CD4-positive, alpha-beta T cell treated with Interleukin-4 for 4 hours (primary cell): ENCODE results near the gene CTNNBL1.

Experiments
- DNase-seq: peaks from one replicate; pipeline ENCODE4 v3.0.0-alpha.2; 2020

Gene CTNNBL1

DNA sequence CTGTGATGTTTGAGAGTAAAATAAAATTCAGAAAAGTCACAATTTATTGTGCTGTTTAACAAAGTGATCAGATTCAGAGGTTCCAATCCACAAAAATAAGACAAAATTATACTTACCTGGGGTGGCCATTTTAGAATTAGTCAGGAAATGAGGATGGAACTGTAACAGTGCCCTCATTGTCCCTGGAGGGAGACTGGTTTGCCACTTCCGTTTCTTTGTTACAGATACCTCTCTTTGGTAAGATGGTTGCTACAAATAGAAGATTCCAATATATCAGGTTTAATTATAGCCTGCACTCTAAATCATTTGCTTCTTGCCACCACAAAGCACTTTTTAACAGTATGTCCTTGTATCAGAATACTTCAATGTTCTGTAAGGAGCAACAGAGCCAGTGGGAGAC is 95.6 kb downstream of the CTNNBL1 start:
- DNase-seq, result no peak

GRCh38 chr20:37790900-37791299 is 97.1 kb downstream of the CTNNBL1 start:
- DNase-seq, result no peak

DNA sequence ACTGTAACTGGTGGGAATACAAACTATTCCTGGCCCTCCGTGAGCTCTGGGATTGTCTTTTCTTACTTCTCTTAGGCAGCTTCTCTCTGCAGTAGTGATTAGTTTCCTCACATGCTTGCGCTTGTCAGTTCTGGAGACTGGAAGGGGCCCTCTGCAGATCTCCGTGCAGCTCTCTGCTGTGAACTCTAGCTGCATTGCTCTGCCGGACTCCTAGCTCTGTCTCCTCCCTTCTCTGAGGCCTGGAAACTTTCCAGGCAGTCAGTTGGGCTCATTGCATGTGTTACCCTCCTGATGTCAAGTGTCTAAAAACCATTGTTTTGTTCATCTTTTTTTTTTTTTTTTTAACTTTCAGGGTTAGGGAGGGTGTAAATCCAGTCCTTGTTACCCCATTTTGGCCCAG is 102.3 kb downstream of the CTNNBL1 start:
- DNase-seq, result no peak

- DNase-seq, result no peak
Observed at GRCh38 chr20:37796733-37797132, 102.9 kb downstream of the CTNNBL1 start.

- no peak for DNase-seq
Observed at GRCh38 chr20:37797669-37798175, 103.9 kb downstream of the CTNNBL1 start.

- DNase-seq, result no peak
Observed at GRCh38 chr20:37798312-37798711, 104.5 kb downstream of the CTNNBL1 start.

- no peak for DNase-seq
Observed at GRCh38 chr20:37800618-37801017, 106.8 kb downstream of the CTNNBL1 start.

DNA sequence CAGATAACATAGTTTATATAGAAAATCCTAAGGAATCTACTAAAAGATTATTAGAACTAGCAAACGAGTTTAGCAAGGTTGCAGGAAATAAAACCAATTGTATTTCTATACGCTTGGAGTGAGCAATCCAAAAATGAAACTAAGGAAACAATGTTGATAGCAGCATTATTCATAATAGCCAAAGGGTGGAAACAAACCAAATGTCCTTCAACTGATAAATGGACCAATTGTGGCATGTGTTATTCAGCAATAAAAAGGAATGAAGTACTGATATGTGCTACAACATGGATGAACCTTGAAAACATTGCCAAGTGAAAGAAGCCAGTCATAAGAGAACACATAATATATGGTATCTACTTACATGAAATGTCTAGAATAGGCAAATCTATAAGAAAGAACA is 108.1 kb downstream of the CTNNBL1 start:
- no peak for DNase-seq

DNA sequence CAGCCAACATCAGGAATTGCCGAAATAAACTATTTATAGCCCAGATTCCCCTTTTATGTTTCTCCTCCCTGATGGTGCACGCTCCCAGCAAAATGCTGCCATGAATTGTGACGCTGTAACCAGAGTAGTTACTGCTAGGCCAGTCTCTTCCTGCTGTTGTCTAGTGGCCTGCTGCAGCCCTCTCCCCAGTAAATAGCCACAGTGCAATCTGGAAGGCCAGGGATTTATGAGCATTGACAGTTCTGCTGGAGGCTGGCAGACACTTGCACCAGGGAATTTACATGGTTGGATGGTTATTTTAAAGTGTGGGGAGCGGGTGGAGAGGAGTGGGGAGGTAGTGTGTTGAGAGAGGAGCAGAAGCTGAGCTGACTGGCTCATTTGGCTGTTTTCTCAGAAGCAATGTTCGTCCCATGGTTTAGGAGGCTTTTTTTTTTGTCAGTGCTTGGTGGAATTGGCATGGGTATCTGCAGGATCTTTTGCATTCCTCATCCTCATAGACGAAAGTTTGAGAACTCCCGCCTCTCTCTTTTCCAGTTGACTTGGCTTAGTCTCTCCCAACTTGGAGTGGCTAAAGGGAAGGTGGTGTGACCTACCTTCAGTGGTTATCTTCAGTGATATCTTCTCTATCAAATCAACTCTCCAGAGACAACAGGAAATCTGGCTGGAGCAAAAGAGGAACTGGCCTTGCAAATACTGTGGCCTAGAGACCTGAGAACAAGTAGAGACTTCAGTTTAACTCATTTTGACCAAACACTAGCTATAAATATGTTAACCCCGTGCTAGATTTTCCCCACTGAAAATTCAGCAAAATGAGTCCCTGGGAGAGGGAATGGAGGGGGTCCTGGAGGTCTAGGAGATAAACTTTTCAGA is 109.8 kb downstream of the CTNNBL1 start:
- DNase-seq, result no peak

- DNase-seq, result no peak
Observed at GRCh38 chr20:37804584-37805566, 111.0 kb downstream of the CTNNBL1 start.

GRCh38 chr20:37807471-37808232 is 113.8 kb downstream of the CTNNBL1 start:
- no peak for DNase-seq

GRCh38 chr20:37808233-37809070 is 114.6 kb downstream of the CTNNBL1 start:
- DNase-seq, result no peak

DNA sequence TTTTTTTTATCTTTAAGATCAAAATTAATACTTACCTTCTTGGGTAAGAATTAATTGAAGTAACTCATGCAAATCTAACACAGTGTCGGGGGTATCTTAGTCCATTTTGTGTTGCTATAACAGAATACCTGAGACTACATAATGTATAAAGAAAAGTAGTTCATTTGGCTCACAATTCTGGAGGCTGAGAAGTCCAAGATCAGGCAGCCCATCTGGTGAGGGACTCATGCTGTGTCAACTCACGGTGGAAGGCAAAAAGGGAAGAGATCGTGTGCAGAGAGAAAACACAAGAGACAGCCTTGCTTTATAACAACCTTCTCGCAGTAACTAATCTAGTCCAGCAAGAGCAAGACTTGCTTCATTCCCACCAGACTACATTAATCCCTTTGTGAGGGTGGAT is 116.2 kb downstream of the CTNNBL1 start:
- DNase-seq, result no peak

- no peak for DNase-seq
Observed at GRCh38 chr20:37816003-37816402, 122.2 kb downstream of the CTNNBL1 start.

DNA sequence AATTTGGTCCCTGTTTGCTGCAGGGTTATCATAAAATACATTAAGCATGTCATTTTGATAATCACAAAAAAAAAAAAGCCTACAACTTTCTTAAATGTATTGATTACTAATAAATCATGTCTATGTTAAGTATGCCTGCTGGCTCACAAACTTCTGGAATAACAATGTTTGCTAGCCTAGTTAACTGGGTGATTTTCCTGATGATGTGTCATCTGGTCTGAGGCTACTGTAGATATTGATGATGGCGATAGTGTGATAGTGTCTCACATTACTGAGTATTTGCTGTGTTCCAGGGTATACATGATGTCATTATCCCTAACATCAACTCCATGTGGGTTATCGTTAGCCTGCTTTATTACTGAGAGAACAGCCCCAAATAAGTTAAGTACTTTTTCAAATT is 122.9 kb downstream of the CTNNBL1 start:
- no peak for DNase-seq

- no peak for DNase-seq
Observed at GRCh38 chr20:37821696-37822095, 127.9 kb downstream of the CTNNBL1 start.

- DNase-seq, result no peak
Observed at GRCh38 chr20:37822141-37822601, 128.3 kb downstream of the CTNNBL1 start.

DNA sequence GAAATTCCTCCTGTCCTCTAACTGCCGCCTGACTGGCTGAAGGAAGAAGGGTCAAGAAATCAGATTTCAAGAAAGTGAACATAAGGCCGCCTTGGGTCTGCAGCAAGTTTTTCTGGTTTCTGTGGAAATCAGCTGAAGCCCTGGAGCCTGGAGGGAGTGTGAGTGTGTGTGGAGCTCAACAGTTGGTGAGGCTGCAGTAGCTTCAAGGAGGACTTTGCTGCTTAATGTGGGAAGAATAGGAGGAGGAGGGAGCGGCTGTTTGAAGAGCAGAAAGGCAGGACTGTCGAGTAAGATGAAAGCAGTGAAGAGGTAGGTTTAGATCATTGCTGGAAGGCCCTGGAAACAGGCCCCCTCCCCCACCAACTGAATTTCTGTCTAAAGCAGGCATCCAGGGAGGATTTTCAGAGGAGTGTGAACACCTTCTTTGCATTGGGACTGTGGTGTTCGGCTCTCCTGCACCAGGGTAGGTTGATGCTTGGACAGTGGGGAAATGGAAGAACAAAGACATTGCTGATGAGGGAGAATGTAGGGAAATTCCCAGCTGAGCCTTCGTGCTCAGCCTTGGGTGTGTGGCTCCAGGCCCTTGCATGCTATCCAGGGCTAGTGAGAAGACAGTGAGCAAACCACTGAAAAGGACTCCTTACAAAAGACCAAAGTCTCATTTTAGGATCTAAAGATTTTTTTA is 129.6 kb downstream of the CTNNBL1 start:
- no peak for DNase-seq

DNA sequence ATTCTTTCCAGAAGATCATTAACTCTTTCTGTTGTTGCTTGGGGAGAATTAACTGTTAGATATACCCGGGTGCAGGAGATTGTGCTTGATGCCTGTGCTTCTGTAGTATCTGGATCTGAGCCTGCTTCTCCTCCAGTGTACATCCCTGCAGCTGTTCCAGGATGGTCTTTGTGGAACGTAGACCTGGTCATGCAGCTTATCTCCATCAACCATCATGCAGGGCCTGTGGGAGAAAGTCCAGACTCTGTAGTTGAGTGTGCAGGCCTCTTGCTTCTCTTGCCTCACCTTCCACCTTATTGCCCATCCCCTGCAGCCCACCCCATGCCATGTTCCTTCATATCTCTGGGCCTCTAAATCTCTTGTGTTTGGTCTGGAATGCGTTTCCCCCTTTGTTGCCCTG is 133.8 kb downstream of the CTNNBL1 start:
- no peak for DNase-seq

GRCh38 chr20:37828684-37829083 is 134.9 kb downstream of the CTNNBL1 start:
- DNase-seq, result no peak

DNA sequence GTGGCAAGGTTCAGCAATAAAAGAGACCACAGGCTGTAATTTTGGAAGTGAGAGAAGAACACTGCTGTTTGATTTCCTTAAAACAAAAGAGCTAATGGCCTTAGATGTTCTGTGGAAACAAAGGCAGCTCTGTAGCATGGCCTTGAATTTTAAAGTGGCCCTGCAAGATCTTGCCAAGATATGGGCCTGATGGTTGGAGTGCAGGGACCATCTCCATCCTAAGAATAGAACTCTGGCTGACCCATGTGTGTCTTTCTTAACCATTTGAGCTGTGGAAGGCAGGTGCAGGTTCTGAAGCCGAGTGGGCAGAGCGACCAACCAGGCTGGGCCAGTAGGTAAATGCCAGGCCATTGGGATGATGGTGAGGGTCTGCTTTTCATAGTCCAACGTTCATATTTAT is 135.3 kb downstream of the CTNNBL1 start:
- no peak for DNase-seq
